Epithelial cell of prostate (primary cell): ENCODE data around the gene ESR2.
"Not testable (repeated sequence)": the region's sequence is repeated elsewhere in the genome, so short reads cannot be mapped to it uniquely, and the experiment has no call there.

Experiments
- DNase-seq: peaks from one replicate; pipeline ENCODE4 v3.0.0-alpha.2; 2011; ENCODE audit warnings: low read depth, low spot score
- H3K27ac ChIP-seq: fragments of 450-650 bp; 2 replicates; pipeline ENCODE4 v1.5.1; 2017; ENCODE audit warnings: mild to moderate bottlenecking

The ESR2 gene

DNA sequence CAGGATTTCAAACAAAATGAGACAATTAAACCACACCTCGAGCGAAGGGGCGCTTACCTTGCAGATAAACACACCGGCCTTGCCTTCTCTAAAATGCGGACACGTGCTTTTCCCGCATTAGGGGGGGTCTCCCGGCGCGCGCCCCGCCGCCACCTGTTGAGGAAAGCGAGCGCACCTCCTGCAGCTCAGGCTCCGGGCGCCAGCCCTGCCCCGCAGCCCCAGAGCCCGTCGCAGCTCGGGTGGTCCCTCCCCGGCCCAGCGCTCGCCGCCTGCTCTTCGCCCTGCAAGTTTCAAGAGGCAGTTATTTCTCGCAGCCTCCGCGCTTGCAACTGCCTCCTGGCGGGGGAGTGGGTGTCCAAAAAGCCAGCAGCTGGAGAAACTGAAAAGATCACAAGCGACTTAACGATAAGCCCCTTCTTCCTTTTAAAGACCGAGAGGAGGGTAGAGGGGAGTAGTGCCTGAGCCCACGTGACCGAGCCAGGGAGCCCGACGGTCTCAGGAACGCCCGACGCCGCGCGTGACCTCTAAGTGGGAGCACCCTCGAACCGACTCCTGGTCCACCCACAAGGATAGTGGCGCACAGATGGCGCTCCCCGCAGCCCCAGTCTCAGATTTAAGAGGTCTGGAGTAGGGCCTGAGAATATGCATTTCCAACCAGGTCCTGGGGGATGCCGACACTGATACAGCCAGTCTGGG is at the start of gene ESR2:
Gene ESR2, minus strand, starts transcription at position 396 of the 696 bp plus-strand sequence. CDS start 11,386 bp downstream, outside the sequence.
- no peak for DNase-seq
- no peak within 1 kb of the TSS for H3K27ac ChIP-seq

DNA sequence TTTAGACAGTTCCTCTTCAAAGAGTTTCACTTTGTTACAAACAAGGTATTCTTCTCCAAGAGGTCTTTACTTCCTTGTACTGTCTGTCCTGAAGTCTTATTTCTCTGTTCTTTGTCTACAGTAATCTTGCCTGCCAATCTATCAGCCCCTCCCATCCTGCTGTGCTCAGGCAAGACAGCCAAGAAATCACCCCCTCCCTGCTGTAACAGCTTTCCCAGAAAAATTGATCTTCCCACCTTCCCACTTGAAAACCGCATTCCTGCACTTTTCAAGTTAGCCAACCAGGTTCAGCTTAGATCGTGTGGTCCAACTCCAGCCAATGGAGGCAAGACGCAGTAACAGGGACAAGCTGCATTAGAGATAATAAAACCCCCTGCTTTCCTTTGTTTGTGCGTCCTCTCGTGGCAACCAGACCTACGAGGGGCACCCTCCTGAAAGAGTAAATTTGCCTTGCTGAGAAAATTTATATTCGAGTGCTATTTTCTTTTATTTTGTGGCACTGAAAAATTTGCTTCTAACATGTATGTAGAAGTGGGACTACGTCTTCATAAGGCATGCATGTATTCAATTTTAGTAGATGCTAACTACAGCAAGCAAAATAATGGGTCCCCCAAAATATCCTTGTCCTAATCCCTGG is 46.5 kb upstream of the ESR2 start:
- H3K27ac ChIP-seq, result no peak overlapping the region
- DNase-seq, result no peak

DNA sequence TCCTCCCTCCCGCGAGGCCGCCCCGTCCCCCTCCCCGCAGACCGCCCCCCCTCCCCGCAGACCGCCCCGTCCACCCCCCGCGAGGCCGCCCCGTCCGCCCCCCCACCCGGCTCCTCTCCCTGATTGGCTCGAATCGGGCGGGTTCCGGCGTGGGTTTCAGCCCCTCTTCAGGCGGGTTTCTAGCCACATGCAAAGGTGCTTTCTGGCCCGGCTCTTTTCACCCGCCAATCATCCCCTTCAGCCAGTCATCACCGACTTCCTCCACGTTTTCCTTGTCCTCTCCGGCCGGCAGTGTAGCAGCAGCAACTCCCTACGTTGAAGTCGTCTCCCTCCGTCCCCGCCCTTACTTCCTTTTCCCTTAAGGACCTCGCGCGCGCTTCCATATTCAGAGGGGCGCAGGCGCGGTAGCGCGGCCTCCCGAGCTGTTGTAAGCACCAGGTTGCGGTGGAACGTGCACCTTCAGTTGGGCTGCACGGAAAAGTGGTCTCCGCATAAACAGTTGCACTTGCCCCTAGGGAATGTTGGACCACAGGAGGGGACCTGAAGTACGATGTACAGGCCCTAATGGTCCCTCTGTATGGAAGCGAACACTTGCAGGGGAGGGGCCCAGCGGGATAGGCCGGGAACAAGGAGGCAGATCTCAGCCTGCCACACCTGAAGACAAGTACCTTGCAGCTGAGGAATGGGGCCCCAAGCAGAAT is 44.6 kb upstream of the ESR2 start:
- peak overlapping the region; percentile 71 for H3K27ac ChIP-seq
- peak; percentile 91 for DNase-seq

DNA sequence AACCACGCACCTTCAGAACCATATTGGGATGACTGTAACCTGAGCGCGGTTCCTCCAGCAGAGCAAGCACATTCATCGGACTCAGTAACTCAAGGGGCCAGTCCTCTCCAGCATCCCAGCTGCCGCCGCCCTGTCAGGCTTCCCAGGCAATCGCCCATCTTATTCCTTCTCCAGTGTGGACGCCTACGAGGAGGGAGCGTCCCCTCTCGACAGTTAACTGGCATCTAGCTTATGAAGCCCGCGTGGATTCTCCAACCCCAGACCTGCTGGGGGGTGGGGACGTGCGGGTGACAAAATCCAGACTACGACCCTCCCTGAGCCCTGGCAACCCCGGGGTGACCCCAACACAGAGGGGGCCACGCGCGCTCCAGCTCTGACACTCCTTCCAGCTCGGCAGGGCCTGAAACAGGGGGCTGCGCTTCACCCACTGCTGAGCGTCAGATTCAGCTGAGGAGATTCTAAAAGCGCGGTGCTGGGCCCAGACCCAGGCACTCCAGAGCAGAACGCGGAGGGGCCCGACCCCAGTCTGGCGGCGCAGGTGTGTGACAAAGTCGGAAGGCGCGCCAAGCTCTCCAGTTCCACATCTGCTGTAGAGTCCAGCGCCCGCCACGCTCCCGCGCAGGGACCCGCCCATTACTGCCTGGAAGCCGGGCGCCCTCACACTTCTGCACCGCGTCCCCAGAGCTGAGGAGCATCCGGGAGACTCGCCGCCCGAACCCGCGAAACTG is 43.9 kb upstream of the ESR2 start:
- DNase-seq, result peak; percentile 18
- peak overlapping the region; percentile 71 for H3K27ac ChIP-seq

DNA sequence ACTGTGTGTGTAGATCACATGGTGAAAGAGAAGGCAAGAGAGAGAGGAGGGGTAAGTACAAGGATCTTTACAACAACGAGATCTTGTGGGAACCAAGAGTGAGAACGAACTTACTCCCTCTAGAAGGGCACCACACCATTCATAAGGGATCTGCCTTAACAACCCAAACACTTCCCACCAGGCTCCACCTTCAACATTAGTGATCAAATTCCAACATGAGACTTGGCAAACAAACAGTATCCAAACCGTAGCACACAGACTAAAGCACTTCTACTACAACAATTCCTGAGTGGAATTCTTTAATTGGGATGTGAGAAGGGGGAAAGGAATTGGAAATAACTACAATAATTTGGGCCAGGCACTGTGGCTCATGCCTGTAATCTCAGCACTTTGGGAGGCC is 35.0 kb upstream of the ESR2 start:
- no peak overlapping the region for H3K27ac ChIP-seq
- DNase-seq, result no peak

DNA sequence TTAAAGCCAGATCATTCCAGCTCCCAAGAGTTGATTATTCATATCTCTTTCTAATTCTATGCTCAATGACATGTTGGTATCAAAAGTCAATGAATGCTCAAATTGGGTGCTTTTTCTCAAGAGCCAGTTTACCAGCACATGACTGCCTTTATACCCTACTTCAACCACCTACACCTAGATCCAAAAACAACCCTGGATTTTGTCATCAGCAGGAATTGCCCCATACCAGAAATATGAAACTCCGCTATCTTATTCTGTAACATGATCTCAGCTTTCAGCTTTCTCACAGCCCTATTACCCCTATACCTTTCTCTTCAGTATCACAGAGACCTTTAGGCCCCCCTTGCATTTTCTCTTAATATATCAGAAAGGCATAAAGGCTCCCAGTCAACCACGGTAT is 32.3 kb upstream of the ESR2 start:
- DNase-seq, result no peak

DNA sequence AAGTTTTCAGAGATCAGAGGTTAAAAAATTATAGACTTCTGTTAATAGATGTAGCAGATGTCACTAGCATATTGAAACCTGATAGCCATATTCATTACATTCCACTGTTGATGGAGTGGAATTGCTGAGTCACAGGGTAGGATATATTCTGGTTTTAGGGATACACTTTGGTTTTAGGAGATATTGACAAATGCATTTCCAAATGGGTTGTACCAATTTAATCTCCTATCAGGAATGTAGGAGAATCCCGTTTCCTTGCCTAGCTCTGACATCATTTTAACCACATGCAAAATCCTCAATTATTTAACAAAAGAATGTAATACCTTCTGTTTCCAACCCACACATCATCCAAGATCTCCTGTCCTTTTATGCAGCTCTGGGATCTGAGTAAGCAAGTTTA is 30.7 kb upstream of the ESR2 start:
- H3K27ac ChIP-seq, result no peak overlapping the region
- DNase-seq, result no peak

More for the DNA sequence above, 32.3 kb upstream of the ESR2 start:
- no peak overlapping the region for H3K27ac ChIP-seq

DNA sequence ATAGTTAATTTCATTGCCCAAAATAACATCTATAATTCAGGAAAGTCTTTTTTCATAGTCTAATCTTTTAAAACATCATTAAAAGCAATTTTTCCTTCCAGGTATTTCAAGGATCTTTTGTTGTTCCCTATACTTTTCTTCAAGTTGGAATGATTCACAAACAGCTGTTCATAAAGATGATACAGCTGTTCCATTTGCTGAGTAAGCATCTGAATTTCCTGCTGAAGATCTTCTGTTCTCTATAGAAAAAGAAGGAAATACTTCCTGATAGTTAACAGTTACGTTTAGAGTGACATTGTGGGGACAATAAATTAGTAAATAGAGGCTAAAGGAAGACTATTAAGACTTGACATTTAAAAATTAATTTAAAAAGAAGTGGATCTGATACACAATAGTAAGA is 30.3 kb upstream of the ESR2 start:
- H3K27ac ChIP-seq, result no peak overlapping the region
- DNase-seq, result no peak

DNA sequence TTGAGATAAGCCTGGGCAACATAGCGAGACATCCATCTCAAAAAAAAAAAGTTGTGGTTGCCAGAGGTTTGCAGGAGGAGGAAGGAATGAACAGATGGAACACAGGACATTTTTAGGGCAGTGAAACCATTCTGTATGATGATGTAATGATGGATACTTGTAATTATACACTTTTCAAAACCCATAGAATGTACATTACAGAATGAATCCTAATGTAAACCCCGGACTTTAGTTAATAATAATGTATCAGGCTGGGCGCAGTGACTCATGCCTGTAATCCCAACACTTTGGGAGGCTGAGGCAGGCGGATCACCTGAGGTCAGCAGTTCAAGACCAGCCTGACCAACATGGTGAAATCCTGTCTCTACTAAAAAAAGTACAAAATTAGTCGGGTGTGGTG is 26.2 kb upstream of the ESR2 start:
- not testable (repeated sequence) for H3K27ac ChIP-seq

DNA sequence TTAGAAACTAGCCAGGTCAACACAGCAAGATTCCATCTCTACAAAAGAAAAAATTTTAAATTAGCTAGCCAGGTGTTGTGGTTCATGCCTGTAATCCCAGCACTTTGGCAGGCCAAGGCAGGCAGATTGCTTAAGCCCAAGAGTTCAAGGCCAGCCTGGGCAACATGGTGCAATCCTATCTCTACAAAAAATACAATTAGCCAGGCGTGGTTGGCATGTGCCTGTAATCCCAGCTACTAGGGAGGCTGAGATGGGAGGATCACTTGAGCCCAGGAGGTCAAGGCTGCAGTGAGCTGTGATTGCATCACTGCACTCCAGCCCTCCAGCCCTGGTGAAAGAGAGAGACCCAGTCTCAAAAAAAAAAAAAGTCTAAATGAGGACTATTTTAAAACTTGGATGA is 24.5 kb upstream of the ESR2 start:
- not testable (repeated sequence) for H3K27ac ChIP-seq, DNase-seq

More for the DNA sequence above, 26.2 kb upstream of the ESR2 start:
- not testable (repeated sequence) for DNase-seq

DNA sequence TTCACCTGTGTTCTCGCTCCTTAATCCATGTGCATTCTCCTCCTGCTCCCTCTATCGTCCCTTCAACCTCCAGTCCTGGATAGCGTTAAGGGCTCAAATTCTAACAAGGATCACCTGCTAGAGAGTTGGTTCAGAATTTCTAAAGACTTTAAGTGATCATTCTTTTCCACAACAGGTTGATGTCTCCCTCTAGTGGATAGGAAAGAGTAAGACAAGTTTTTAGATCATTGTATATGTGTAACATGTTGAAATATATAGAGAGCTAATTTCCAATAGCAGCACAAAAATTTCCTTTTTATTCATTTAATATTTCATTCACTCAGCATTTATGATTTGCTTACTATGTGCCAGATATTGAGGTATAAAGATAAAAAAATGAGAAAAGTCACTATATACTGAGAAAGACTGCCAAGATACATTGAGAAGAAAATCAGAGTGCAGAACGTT is 9.3 kb upstream of the ESR2 start:
- DNase-seq, result peak; percentile 22
- no peak overlapping the region for H3K27ac ChIP-seq

DNA sequence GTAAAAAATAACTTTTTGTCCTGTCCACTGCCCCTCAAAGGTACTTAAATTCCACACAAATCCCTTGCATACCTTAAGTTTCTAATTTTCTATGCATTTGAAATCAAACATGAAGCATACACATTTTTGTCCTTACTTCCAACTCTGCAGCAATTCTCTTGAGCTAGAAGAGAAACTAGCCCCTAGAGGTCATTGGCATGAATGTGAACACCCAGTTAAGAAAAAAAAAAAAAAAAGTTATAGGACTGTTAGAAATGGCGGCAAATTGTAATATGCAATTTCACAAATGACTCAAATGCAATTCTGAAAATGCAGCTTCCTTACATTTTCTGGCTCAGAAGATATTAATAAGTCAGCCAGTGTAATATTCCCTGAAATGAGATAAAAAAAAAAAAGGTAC is 4.6 kb upstream of the ESR2 start:
- no peak overlapping the region for H3K27ac ChIP-seq
- DNase-seq, result no peak

DNA sequence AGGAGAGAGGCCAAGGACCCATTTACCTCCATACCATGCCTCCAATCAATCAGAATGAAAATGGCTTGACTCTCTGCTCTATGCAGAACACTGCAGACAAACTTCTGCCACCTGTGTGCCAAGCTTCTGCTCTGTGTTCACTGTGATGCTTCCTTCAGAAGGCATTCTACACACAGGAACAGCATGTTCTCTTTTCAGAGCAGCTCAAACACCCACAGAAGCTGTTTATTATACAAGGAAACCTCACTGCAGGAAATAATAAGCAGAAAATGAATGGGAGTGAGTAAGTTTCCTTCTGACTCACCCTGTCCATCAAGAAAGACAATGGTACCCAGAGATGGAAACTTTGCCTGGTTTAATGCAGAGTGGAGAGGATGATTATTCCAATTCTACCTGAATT is 2.4 kb upstream of the ESR2 start:
- H3K27ac ChIP-seq, result peak overlapping the region; percentile 21
- peak; percentile 39 for DNase-seq

DNA sequence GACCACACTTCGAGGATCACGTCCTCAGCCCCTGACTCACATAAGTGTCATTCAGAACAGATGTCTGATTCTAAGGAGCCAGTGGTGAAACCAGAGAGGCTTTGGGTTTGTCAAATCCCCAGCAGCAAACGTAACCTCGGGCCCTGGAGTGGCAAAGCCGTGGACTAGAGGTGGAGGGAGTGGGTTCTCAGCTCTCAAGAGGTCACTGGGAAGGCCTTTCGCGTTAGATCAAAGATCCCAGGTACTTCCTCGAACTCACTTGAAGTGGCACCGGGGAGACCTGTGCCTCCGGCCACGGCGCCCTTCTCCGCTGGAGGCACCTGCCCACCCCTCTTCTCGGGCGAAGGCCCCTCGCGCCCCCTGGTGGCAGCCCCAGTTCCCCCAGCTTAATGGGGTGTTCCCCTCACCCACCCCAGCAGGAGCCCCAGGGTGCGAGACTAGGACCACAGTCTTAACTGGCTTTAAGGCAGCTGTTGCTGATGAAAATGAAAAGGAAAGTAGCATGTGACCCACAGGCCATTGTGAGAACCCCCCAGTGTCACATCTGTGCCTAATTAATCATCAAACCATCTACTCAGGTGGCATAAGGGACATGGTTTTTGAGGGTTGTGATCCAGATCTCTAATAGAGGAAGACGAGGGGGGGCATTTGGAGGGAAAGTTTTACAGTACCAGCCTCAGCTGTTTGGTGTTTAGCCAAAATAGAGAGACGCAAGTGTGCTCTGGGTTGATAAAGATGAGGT is 672 bp upstream of the ESR2 start:
- H3K27ac ChIP-seq, result no peak overlapping the region

DNA sequence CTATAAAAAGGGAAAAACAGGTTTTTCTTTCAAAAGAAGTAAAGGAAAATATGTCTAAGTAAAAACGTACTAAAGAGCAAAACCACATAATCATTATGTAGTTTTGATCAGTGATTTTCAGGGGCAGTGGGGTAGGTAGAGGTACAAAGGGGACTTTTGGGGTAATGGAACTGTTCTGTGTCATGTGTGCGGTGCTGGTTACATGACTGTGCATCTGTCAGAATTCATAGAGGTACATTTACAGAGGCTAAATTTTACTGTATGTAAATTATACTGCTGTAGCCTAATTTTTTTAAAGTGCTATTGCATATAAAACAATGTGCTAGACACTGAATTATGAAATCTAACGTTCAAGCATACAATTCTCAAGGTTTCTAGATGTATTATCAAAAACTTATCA is 2.0 kb downstream of the ESR2 start:
- H3K27ac ChIP-seq, result no peak overlapping the region
- DNase-seq, result no peak

More for the DNA sequence above, 672 bp upstream of the ESR2 start:
- no peak for DNase-seq

DNA sequence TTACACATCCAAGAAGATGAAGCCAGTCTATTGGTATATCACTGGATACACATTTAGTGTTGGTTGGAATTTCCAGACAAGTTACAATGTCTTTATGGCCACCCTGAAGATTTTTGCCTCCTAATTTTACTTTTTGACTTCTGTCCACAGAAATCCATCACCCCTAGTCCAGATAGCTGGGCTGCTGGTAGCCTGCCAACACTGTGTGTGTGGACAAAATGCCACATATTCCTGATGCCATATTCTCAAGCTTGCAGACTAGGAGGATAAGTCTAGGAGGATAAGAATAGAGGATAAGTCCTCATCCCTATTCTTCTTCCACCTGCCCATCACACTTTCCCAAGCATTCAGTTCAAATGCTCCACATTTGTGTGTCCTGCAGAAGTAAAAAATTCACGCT is 4.6 kb downstream of the ESR2 start:
- H3K27ac ChIP-seq, result no peak overlapping the region
- no peak for DNase-seq

DNA sequence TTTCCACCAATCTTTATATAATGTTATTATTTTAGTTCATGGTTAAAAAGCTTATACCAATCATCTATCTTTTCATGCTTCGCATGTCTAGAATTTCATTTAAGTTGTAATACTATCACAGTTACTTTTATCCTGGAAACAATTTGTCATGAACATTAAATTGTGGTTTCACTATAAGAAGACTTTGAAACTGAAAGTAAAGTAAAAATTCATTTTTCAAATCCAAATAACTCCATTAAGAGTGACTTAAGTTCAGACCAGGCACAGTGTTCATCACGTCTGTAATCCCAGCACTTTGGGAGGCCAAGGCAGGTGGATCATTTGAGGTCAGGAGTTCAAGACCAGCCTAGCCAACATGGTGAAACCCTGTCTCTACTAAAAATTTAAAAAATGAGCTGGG is 12.4 kb downstream of the ESR2 start:
- DNase-seq, result no peak
- H3K27ac ChIP-seq, result no peak overlapping the region

DNA sequence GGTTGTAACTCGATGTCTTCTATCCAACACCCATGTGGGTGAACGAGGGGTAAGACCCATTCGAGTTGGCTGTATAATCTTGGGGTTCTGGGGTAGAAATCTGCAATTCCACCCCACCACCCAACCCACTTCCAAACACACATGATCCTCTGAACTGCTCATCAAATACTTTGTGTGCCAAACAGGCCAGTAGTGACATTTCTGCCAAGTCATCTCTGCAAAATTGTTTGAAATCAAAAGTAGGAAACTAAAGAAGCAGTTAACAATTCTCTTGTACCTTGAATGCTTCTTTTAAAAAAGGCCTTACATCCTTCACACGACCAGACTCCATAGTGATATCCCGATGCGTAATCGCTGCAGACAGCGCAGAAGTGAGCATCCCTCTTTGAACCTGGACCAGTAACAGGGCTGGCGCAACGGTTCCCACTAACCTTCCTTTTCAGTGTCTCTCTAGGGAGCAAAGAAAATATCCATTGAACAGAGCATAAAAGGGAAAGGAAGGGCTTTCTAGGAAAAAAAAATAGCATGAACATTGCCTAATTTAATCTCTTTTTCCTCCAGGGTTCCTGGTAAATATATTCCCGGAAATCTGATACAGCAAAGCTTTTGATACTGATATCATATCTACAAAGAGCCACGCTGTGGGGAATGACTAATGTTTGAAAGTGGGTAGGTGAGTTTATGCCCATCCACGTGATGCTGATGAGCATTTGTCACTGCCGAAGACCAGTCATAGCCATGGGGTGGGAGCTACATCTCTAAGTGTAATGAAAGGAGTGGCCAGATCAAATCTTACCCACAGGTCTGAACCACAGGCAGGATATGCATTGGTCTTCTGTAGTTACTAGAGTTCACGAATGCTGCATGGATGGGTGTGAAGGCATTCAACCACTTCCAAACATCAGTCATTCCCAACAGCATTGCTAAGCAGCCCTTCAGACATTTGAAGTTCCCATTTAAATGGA is 14.2 kb downstream of the ESR2 start:
- no peak for DNase-seq
- no peak overlapping the region for H3K27ac ChIP-seq

DNA sequence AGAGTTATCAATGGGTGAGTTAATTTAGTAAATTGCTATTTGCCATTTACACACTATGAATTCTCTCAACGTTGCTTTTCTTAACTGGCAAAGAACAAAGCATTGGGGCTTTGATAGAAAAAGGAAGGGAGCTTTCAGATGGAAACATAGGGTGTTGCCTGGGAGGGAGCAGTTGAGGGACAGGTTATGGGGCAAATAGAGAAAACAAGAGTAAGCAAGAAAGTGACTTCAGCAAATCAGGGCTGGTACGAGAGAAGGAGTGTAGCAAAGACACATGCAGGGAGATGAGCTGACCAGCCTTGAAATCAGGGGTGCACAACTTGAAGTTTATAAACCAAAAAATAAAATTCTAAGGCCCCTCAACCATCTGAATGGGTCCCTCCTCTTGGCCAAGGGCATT is 15.7 kb downstream of the ESR2 start:
- H3K27ac ChIP-seq, result no peak overlapping the region
- no peak for DNase-seq
